ENCODE data around the gene CTSC. TPM values are rescaled to one million over a fixed set of nuclear protein-coding genes. Genes with fewer than 3 reads are reported as not detected.

The CTSC gene
- total RNA-seq, 1 experiment from 2014 or later = 38.0 TPM

- TF ChIP-seq YY1 (IDR thresholded peaks at IDR 0.05; ENCODE audit: extremely low read depth, insufficient replicate concordance, low read depth, low read length) (no peak), EZH2phosphoT487 (IDR thresholded peaks at IDR 0.05; ENCODE audit: borderline replicate concordance) (no peak)
Measured at GRCh38 chr11:88337181-88337986, at the start of gene CTSC (continued).

GRCh38 chr11:88384669-88385005, 47.1 kb upstream of the CTSC start:
- TF ChIP-seq CTCF (IDR thresholded peaks at IDR 0.05 in 2 of 3, conservative IDR thresholded peaks at IDR 0.05 in 1 of 3; ENCODE audit: borderline replicate concordance in 1 of 3, insufficient read depth in 1 of 3, low read depth in 2 of 3, low read length in 2 of 3) = no peak
- TF ChIP-seq POLR2AphosphoS5 (IDR thresholded peaks at IDR 0.05; ENCODE audit: low read depth, low read length) = no peak
- no peak for TF ChIP-seq YY1 (IDR thresholded peaks at IDR 0.05; ENCODE audit: extremely low read depth, insufficient replicate concordance, low read depth, low read length)
- no peak for TF ChIP-seq JUND (IDR thresholded peaks at IDR 0.05)
- no peak for TF ChIP-seq EZH2 (IDR thresholded peaks at IDR 0.05)
- no peak for TF ChIP-seq ZNF274 (IDR thresholded peaks at IDR 0.05; ENCODE audit: low read depth, low read length)
- TF ChIP-seq SRF (IDR thresholded peaks at IDR 0.05; ENCODE audit: low read depth) = no peak
- no peak for TF ChIP-seq POLR2A (IDR thresholded peaks at IDR 0.05; ENCODE audit: borderline replicate concordance, extremely low read depth, insufficient read depth, insufficient read length)
- no peak for TF ChIP-seq EZH2phosphoT487 (IDR thresholded peaks at IDR 0.05; ENCODE audit: borderline replicate concordance)
- no peak for TF ChIP-seq ELF1 (IDR thresholded peaks at IDR 0.05; ENCODE audit: borderline replicate concordance, low read depth)
- no peak for TF ChIP-seq REST (IDR thresholded peaks at IDR 0.05; ENCODE audit: low read depth)
- TF ChIP-seq ZFX (IDR thresholded peaks at IDR 0.05) = no peak
- no peak for TF ChIP-seq SIN3A (IDR thresholded peaks at IDR 0.05; ENCODE audit: low read depth)
- TF ChIP-seq ATF3 (IDR thresholded peaks at IDR 0.05) = no peak
- Histone ChIP-seq H3K27ac (ENCODE audit: low read depth, low read length) (no peak overlapping the region), H3K4me1 (ENCODE audit: control insufficient read depth in 1 of 2, insufficient read depth in 2 of 2, low read length in 2 of 2) (peaks cover 4 to 9% of the 10 kb centered on the region in 2 experiments), H4K20me1 (ENCODE audit: insufficient read depth) (no peaks in the 10 kb centered on the region), H3K4me3 (replicated peaks in 1 of 2; ENCODE audit: low read depth in 1 of 2, low read length in 2 of 2) (no peak overlapping the region), H3K36me3 (ENCODE audit: control insufficient read depth in 1 of 2, insufficient read depth in 2 of 2, low read length in 2 of 2) (no peaks in the 10 kb centered on the region), H3K9me2 (ENCODE audit: insufficient read depth) (no peaks in the 10 kb centered on the region), H3K4me2 (ENCODE audit: low read length) (peak overlapping the region; percentile 43), H3K27me3 (ENCODE audit: insufficient read depth, low read length) (no peaks in the 10 kb centered on the region), H3K9ac (ENCODE audit: low read length) (no peak overlapping the region), H3K9me3 (ENCODE audit: control insufficient read depth in 1 of 2, insufficient read depth in 1 of 2, low read depth in 1 of 2, low read length in 2 of 2) (no peaks in the 10 kb centered on the region), H2AFZ (ENCODE audit: low read depth, low read length, poor library complexity, severe bottlenecking) (peak overlapping the region; percentile 22), H3K79me2 (ENCODE audit: insufficient read depth, low read length) (no peaks in the 10 kb centered on the region)
- BruUV-seq (replicated peaks) = no TSS peak
- DNase-seq (ENCODE audit: low read depth, low spot score) (no peak), ATAC-seq (no peak)
- RAD21 ChIA-PET (ENCODE audit: low non-redundant PET in 1 of 2, low total read pairs in 2 of 2, uncharacterized antibody in 2 of 2, unreplicated experiment in 2 of 2) = no interaction called here
- intact Hi-C loops (cut with micrococcal nuclease) = no loop called here
- CTCF ChIA-PET = no interaction called here
- POLR2A ChIA-PET = no interaction called here

Measured in HCT116 (cell line).